ENCODE results near the gene DERL3.

DERL3 gene

GRCh38 chr22:23812378-23812777 is 26.4 kb downstream of the DERL3 start:
- Histone ChIP-seq H3K4me2 (ENCODE audit: low read length) (no peak overlapping the region), H3K27me3 (ENCODE audit: insufficient read depth, low read length) (no peaks in the 10 kb centered on the region), H3K4ac (ENCODE audit: low read depth, low read length) (no peak overlapping the region), H3K4me3 (ENCODE audit: low read depth, low read length) (no peak overlapping the region), H3K36me3 (ENCODE audit: control insufficient read depth in 1 of 2, insufficient read depth in 2 of 2, low read length in 2 of 2) (peaks cover 24 to 25% of the 10 kb centered on the region in 2 experiments), H3K4me1 (ENCODE audit: control insufficient read depth in 1 of 2, insufficient read depth in 2 of 2, low read length in 2 of 2) (peaks cover 5 to 7% of the 10 kb centered on the region in 2 experiments), H3K9ac (ENCODE audit: low read length) (no peak overlapping the region), H3K79me2 (ENCODE audit: control insufficient read depth, insufficient read depth, low read length, poor library complexity) (no peaks in the 10 kb centered on the region), H3K27ac (ENCODE audit: low read depth, low read length) (no peak overlapping the region), H3K18ac (ENCODE audit: low read length) (no peak overlapping the region), H3K9me3 (ENCODE audit: insufficient read depth, low read depth, low read length) (no peaks in the 10 kb centered on the region), H2AK5ac (ENCODE audit: low read length) (no peak overlapping the region), H3K23ac (ENCODE audit: low read length) (no peak overlapping the region), H3K79me1 (ENCODE audit: low read length) (no peaks in the 10 kb centered on the region), H2BK5ac (ENCODE audit: low read depth, low read length, poor library complexity) (no peak overlapping the region), H4K8ac (ENCODE audit: low read depth, low read length) (no peak overlapping the region), H4K12ac (ENCODE audit: low read depth, low read length) (no peak overlapping the region), H2BK120ac (ENCODE audit: insufficient read depth, low read length, poor library complexity) (no peak overlapping the region), H2AFZ (ENCODE audit: insufficient read depth, low read length, poor library complexity) (no peak overlapping the region), H4K91ac (ENCODE audit: low read depth, low read length) (no peak overlapping the region), H3K14ac (ENCODE audit: low read length) (no peak overlapping the region), H2BK12ac (ENCODE audit: low read length) (no peak overlapping the region)
- no CpG with 5 or more reads among the region's 4 CpGs for WGBS (ENCODE audit: extremely low coverage, insufficient coverage, insufficient read length)
- no peak for DNase-seq

DNA sequence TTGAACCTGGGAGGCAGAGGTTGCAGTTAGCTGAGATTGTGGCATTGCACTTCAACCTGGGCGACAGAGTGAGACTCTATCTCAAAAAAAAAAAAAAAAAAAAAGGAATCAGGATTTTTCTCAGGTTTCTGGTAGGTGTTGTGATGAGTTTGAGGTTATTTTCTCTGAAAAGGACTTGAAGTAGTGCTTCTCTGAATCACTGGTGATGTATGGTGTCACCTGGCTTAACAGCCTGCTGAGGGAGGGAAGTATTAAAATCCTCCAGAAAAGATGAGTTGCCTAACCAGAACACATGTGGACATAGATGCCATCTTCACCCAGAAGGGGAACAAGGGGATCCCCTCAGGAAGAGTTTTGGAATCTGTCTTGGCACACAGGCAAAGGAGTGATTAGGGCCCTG is 32.0 kb downstream of the DERL3 start:
- no peak overlapping the region for H3K23ac ChIP-seq (ENCODE audit: low read length)
- H2BK12ac ChIP-seq (ENCODE audit: low read length): no peak overlapping the region
- no peak overlapping the region for H4K8ac ChIP-seq (ENCODE audit: low read depth, low read length)
- peaks cover 44 to 50% of the 10 kb centered on the region in 2 experiments for H3K36me3 ChIP-seq (ENCODE audit: control insufficient read depth in 1 of 2, insufficient read depth in 2 of 2, low read length in 2 of 2)
- no peak overlapping the region for H2BK5ac ChIP-seq (ENCODE audit: low read depth, low read length, poor library complexity)
- H3K4me1 ChIP-seq (ENCODE audit: control insufficient read depth in 1 of 2, insufficient read depth in 2 of 2, low read length in 2 of 2): no peaks in the 10 kb centered on the region
- no peak overlapping the region for H3K4me3 ChIP-seq (ENCODE audit: low read depth, low read length)
- no peak for DNase-seq
- H3K9me3 ChIP-seq (ENCODE audit: insufficient read depth, low read depth, low read length): no peaks in the 10 kb centered on the region
- no peak overlapping the region for H4K12ac ChIP-seq (ENCODE audit: low read depth, low read length)
- H2AK5ac ChIP-seq (ENCODE audit: low read length): no peak overlapping the region
- H3K79me2 ChIP-seq (ENCODE audit: control insufficient read depth, insufficient read depth, low read length, poor library complexity): no peaks in the 10 kb centered on the region
- H3K27ac ChIP-seq (ENCODE audit: low read depth, low read length): no peak overlapping the region
- H3K14ac ChIP-seq (ENCODE audit: low read length): no peak overlapping the region
- no peak overlapping the region for H4K91ac ChIP-seq (ENCODE audit: low read depth, low read length)
- no peak overlapping the region for H3K4me2 ChIP-seq (ENCODE audit: low read length)
- H3K18ac ChIP-seq (ENCODE audit: low read length): no peak overlapping the region
- H2BK120ac ChIP-seq (ENCODE audit: insufficient read depth, low read length, poor library complexity): no peak overlapping the region
- H3K9ac ChIP-seq (ENCODE audit: low read length): no peak overlapping the region
- no peak overlapping the region for H2AFZ ChIP-seq (ENCODE audit: insufficient read depth, low read length, poor library complexity)
- H3K27me3 ChIP-seq (ENCODE audit: insufficient read depth, low read length): no peaks in the 10 kb centered on the region
- H3K4ac ChIP-seq (ENCODE audit: low read depth, low read length): no peak overlapping the region
- no CpG with 5 or more reads among the region's 1 CpG for WGBS (ENCODE audit: extremely low coverage, insufficient coverage, insufficient read length)
- H3K79me1 ChIP-seq (ENCODE audit: low read length): no peaks in the 10 kb centered on the region

DNA sequence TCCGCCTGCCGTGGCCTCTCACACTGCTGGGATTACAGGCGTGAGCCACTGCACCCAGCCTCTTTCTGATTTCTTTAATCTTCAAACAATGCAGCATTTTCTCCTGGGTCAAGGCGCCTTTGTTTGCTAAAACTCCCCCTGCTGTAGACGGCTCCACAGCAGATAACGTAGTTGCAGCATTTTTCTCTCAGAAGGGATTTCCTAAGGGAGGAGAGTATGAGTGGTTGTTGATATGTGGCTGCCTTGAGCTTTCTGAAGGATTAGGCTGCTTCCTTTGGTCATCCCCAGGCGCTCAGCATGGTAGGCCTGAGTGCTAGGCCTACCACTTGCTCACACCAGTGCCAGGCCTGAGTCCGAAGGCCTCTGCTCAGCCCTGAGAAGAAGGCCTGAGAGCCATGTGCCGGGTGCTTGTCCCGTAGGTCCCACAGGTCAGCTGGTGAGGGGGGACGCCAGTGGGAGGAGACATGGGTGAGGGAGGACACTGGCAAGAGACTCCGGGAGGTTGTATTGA is 34.0 kb downstream of the DERL3 start:
- Histone ChIP-seq H3K4me2 (ENCODE audit: low read length) (no peak overlapping the region), H4K12ac (ENCODE audit: low read depth, low read length) (no peak overlapping the region), H2BK120ac (ENCODE audit: insufficient read depth, low read length, poor library complexity) (no peak overlapping the region), H3K9me3 (ENCODE audit: insufficient read depth, low read depth, low read length) (peaks cover 1% of the 10 kb centered on the region), H3K4me3 (ENCODE audit: low read depth, low read length) (no peak overlapping the region), H3K9ac (ENCODE audit: low read length) (no peak overlapping the region), H4K8ac (ENCODE audit: low read depth, low read length) (no peak overlapping the region), H3K23ac (ENCODE audit: low read length) (no peak overlapping the region), H2AFZ (ENCODE audit: insufficient read depth, low read length, poor library complexity) (no peak overlapping the region), H3K4me1 (ENCODE audit: control insufficient read depth in 1 of 2, insufficient read depth in 2 of 2, low read length in 2 of 2) (no peaks in the 10 kb centered on the region), H3K27ac (ENCODE audit: low read depth, low read length) (no peak overlapping the region), H3K4ac (ENCODE audit: low read depth, low read length) (no peak overlapping the region), H3K36me3 (ENCODE audit: control insufficient read depth in 1 of 2, insufficient read depth in 2 of 2, low read length in 2 of 2) (peaks cover 56 to 68% of the 10 kb centered on the region in 2 experiments), H3K18ac (ENCODE audit: low read length) (no peak overlapping the region), H2BK5ac (ENCODE audit: low read depth, low read length, poor library complexity) (no peak overlapping the region), H2AK5ac (ENCODE audit: low read length) (no peak overlapping the region), H4K91ac (ENCODE audit: low read depth, low read length) (no peak overlapping the region), H3K14ac (ENCODE audit: low read length) (no peak overlapping the region), H2BK12ac (ENCODE audit: low read length) (no peak overlapping the region), H3K27me3 (ENCODE audit: insufficient read depth, low read length) (no peaks in the 10 kb centered on the region), H3K79me2 (ENCODE audit: control insufficient read depth, insufficient read depth, low read length, poor library complexity) (no peaks in the 10 kb centered on the region), H3K79me1 (ENCODE audit: low read length) (no peaks in the 10 kb centered on the region)
- no peak for DNase-seq
- no CpG with 5 or more reads among the region's 12 CpGs for WGBS (ENCODE audit: extremely low coverage, insufficient coverage, insufficient read length)

DNA sequence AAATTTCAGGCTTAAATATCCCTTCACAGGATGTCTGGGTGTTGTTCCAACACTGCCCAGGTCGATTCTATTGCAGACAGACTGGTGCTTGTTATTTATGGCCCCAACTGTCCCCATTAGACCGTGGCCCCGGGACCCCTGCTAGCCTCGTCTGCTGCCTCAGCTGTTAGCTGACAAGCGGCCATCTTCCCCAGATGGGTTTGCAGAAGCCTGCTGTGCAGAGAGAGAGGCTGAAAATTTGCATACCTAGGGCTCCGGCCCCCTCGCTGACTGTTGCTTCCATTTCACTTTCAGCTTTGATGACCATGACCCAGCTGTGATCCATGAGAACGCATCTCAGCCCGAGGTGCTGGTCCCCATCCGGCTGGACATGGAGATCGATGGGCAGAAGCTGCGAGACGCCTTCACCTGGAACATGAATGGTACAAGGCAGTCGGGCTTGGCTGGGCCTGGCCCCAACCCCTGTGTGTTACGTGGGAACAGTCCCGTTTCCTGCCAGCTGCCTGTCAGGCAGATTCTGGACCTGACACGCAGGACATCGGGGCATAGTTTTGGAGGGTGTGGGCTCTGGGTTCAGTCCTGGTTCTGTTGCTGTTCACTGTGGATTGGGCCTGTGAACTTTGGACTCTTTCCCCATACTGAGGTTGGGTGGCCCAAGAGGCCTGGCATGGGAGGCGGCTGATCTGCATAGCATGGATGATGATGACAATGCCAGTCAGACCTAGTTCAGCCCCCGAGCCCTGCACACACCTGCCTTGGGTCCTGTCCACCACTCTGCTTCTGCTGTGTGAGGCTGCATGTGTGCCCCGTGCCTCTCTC is 35.6 kb downstream of the DERL3 start:
- H3K36me3 ChIP-seq (ENCODE audit: control insufficient read depth in 1 of 2, insufficient read depth in 2 of 2, low read length in 2 of 2): peaks cover 56 to 73% of the 10 kb centered on the region in 2 experiments
- no peak overlapping the region for H3K27ac ChIP-seq (ENCODE audit: low read depth, low read length)
- H3K27me3 ChIP-seq (ENCODE audit: insufficient read depth, low read length): no peaks in the 10 kb centered on the region
- H2BK5ac ChIP-seq (ENCODE audit: low read depth, low read length, poor library complexity): no peak overlapping the region
- H3K4me2 ChIP-seq (ENCODE audit: low read length): no peak overlapping the region
- H3K9me3 ChIP-seq (ENCODE audit: insufficient read depth, low read depth, low read length): peaks cover 1% of the 10 kb centered on the region
- no peak overlapping the region for H3K9ac ChIP-seq (ENCODE audit: low read length)
- H3K4me1 ChIP-seq (ENCODE audit: control insufficient read depth in 1 of 2, insufficient read depth in 2 of 2, low read length in 2 of 2): no peaks in the 10 kb centered on the region
- H3K14ac ChIP-seq (ENCODE audit: low read length): no peak overlapping the region
- no peaks in the 10 kb centered on the region for H3K79me1 ChIP-seq (ENCODE audit: low read length)
- H2AFZ ChIP-seq (ENCODE audit: insufficient read depth, low read length, poor library complexity): no peak overlapping the region
- H4K91ac ChIP-seq (ENCODE audit: low read depth, low read length): no peak overlapping the region
- no peak overlapping the region for H4K12ac ChIP-seq (ENCODE audit: low read depth, low read length)
- H2BK120ac ChIP-seq (ENCODE audit: insufficient read depth, low read length, poor library complexity): no peak overlapping the region
- no peak overlapping the region for H3K23ac ChIP-seq (ENCODE audit: low read length)
- no peak overlapping the region for H3K18ac ChIP-seq (ENCODE audit: low read length)
- WGBS (ENCODE audit: extremely low coverage, insufficient coverage, insufficient read length): no CpG with 5 or more reads among the region's 21 CpGs
- no peaks in the 10 kb centered on the region for H3K79me2 ChIP-seq (ENCODE audit: control insufficient read depth, insufficient read depth, low read length, poor library complexity)
- no peak for DNase-seq
- no peak overlapping the region for H3K4ac ChIP-seq (ENCODE audit: low read depth, low read length)
- H2BK12ac ChIP-seq (ENCODE audit: low read length): no peak overlapping the region
- no peak overlapping the region for H2AK5ac ChIP-seq (ENCODE audit: low read length)
- no peak overlapping the region for H4K8ac ChIP-seq (ENCODE audit: low read depth, low read length)
- no peak overlapping the region for H3K4me3 ChIP-seq (ENCODE audit: low read depth, low read length)

All from trophoblast cell (in vitro differentiated cells and primary cell).